Natural killer cell treated with Interleukin-12 subunit alpha and Interleukin-12 subunit beta and Interleukin-15 and Interleukin-18, amount 100 ng/mL, for 72 hours (primary cell): ENCODE results near the gene PWP1. TPM values are rescaled to one million over a fixed set of nuclear protein-coding genes. Genes with fewer than 3 reads are reported as not detected.
"Not testable (repeated sequence)": the region's sequence is repeated elsewhere in the genome, so short reads cannot be mapped to it uniquely, and the experiment has no call there.

Source experiments
- ATAC-seq, 2 donors: fragments of 150-1000 bp; cut with Tn5 transposase in 1 of 2; sonication (Bioruptor Pico), chemical (Tn5 transposase) in 1 of 2; 2 replicates each; pipeline ENCODE4 v1.10.0; 2021
- DNase-seq: peaks from one replicate; pipeline ENCODE4 v3.0.0; 2022; ENCODE audit warnings: low spot score
- H3K27ac Mint-ChIP-seq, 2 donors: 1 replicate in 1 of 2; 2 replicates in 1 of 2; pipeline ENCODE4 v1.8.0; 2022; ENCODE audit warnings: mixed read lengths in 2 of 2, mild to moderate bottlenecking in 1 of 2, moderate library complexity in 1 of 2
- H3K27me3 Mint-ChIP-seq, 2 donors: 1 replicate in 1 of 2; 2 replicates in 1 of 2; pipeline ENCODE4 v1.8.0; 2022; ENCODE audit warnings: mixed read lengths in 2 of 2
- H3K36me3 Mint-ChIP-seq: one replicate; pipeline ENCODE4 v1.8.0; 2022; ENCODE audit warnings: mixed read lengths
- H3K4me1 Mint-ChIP-seq, 2 donors: 1 replicate in 1 of 2; 2 replicates in 1 of 2; pipeline ENCODE4 v1.8.0; 2022; ENCODE audit warnings: low read depth in 2 of 2, mixed read lengths in 2 of 2, mild to moderate bottlenecking in 1 of 2
- H3K4me3 Mint-ChIP-seq: one replicate; pipeline ENCODE4 v1.8.0; 2022; ENCODE audit warnings: mixed read lengths
- H3K9me3 Mint-ChIP-seq: 2 replicates; pipeline ENCODE4 v1.8.0; 2022; ENCODE audit warnings: mixed read lengths
- total RNA-seq, 2 donors: library from RNA; stranded (reverse); gene quantifications; one replicate each; pipeline ENCODE4 v1.2.3, GENCODE V29; 2022

PWP1 gene
- total RNA-seq, 2 donors from 2014 or later, result 47.4 to 56.8 TPM

DNA sequence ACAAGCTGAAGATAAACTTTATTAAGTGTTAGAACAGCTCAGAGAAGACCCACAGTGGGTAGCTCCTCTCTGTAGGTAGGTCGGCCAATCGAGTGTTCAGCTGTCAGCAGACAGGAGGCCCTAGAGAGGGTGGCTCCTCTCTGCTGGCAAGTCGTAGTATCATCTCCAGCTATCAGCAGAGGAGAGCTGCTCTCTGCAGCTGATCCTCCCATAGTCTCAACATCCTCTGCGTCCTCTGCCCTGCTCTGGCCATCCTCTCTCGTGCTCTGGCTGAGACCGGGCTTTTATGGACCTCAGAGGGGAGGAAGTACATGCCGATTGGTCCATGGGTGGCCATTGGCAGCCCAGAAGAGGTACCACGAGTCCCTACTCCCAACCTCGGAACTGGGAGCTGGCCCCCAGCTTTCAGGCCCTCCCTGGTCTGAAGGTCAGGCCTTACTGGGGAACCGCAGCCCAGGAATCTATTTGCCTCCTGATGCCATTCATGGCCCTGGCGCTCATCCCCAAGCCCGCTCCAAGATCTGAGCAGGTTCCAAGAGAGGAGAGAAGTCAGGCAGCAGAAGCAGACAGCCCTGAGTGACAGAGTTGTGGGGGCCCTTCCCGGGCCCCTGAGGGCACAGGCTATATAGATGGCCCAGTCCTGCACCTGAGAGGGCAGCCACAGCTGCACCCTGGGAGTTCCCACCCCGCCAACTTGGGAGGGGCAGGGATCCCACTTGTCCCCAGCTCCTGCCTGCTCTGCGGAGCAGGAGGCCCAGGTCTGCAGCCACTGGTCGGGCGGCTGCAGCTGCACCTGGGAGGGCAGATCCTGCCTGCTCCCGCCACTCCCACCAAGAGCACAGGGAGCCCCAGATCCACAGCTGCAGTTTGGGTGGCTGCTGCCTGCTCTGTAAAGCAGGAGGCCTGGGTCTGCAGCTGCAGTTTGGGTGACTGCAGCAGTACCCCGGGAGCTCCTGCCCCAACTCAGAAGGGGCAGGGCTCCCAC is 3.5 kb upstream of the PWP1 start:
- peaks cover 12 to 15% of the 10 kb centered on the region in 2 donors for H3K27me3 Mint-ChIP-seq
- H3K36me3 Mint-ChIP-seq, result no peaks in the 10 kb centered on the region
- no peak for DNase-seq
- H3K9me3 Mint-ChIP-seq, result no peaks in the 10 kb centered on the region
- no peak overlapping the region for H3K4me3 Mint-ChIP-seq
- ATAC-seq, result no peak
- no peak overlapping the region for H3K27ac Mint-ChIP-seq
- H3K4me1 Mint-ChIP-seq, result peaks cover 20 to 26% of the 10 kb centered on the region in 2 donors

DNA sequence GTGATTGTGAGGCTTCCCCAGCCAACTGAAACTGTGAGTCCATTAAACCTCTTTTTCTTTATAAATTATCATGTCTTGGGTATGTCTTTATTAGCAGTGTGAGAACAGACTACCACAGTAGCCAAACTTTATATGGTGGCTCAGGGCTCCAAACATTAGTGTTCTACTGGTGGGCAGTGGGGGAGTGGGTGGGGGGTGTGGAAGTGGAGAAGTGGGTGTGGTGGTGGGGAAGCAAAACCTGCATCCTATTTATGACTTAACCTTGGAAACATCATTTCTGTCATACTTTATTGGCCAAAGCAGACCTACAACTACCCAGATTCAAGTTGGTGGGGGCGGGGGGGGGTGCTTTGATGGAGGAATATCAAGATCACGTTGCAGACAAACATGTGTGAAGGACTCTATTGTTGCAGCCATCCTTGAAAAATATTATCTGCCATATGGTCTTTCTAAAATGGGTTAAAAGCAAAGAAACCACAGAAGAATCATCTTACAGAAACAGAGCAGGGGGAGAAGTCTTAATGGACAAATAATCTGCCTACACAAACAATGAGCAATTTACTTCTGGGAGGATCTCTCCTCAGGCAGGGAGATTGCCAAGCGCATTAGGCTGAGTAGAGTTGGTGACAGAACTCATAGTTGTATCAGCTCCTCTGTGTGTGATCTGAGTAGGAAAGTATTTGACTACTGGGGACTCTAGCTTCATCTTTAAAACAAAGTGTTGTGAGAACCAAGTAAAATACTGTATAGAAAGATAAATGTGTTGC is 1.4 kb upstream of the PWP1 start:
- ATAC-seq (no peak), DNase-seq (no peak)
- Mint-ChIP-seq H3K27me3 (peaks cover 0 to 3% of the 10 kb centered on the region in 2 donors), H3K9me3 (no peaks in the 10 kb centered on the region), H3K4me1 (peaks cover 21 to 27% of the 10 kb centered on the region in 2 donors), H3K4me3 (peak overlapping the region; percentile 100), H3K36me3 (peaks cover 7% of the 10 kb centered on the region), H3K27ac (peak overlapping the region; percentile 95 to 99)

DNA sequence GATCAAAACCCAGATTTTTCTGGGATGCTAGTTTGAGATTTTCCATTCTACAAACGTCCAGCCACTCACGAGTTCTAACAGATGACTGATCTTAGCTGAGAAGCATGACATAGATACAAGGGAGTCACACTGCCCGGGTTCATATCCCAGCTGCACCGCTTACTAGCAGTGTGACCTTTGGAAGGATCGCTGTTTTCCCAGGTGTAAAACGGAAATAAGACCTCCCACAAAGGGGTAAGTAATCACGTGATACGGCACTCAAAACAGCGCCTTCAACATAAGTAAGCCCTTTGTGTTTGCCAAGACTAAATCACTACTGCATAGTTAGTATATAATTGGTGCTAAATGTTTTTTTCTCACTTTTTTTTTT is 624 bp upstream of the PWP1 start:
- Mint-ChIP-seq H3K9me3 (no peaks in the 10 kb centered on the region), H3K4me1 (peaks cover 21 to 27% of the 10 kb centered on the region in 2 donors), H3K36me3 (peaks cover 7% of the 10 kb centered on the region), H3K27me3 (peaks cover 0 to 3% of the 10 kb centered on the region in 2 donors), H3K27ac (peak overlapping the region; percentile 95 to 99), H3K4me3 (peak overlapping the region; percentile 100)
- ATAC-seq (no peak), DNase-seq (no peak)

DNA sequence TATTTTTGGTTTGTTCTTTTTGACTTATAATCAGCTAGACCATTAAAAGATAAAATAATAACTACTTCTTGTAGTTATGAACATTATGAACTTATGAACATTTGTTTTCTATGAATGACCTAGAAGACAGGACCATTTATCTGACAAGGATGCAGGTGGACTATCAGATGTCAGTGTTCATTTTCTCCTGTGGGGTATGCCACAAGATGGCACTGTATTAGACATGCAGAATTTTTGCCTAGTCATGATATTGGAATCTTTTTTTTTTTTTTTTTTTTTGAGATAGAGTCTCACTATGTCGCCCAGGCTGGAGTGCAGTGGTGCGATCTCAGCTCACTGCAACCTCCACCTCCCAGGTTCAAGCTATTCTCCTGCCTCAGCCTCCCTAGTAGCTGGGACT is 10.2 kb downstream of the PWP1 start:
- not testable (repeated sequence) for ATAC-seq, DNase-seq, H3K4me3 Mint-ChIP-seq, H3K9me3 Mint-ChIP-seq, H3K4me1 Mint-ChIP-seq, H3K27ac Mint-ChIP-seq, H3K27me3 Mint-ChIP-seq
- H3K36me3 Mint-ChIP-seq, result peaks cover 44% of the 10 kb centered on the region

DNA sequence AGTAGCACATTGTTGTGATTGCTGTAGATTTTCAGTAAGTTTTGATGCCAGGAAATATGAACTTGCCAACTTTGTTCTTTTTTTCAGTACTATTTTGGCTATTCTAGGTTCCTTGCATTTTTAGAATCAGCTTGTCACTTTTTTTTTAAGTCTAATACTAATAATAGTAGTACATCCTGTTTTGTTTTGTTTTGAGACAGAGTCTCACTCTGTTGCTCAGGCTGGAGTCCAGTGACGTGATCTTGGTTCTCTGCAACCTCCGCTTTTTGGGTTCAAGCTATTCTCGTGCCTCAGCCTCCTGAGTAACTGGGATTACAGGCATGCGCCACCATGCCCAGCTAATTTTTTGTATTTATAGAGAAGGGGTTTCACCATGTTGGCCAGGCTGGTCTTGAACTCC is 16.5 kb downstream of the PWP1 start:
- peaks cover 46% of the 10 kb centered on the region for H3K36me3 Mint-ChIP-seq
- DNase-seq (no peak), ATAC-seq (no peak)
- no peaks in the 10 kb centered on the region for H3K27me3 Mint-ChIP-seq
- no peaks in the 10 kb centered on the region for H3K9me3 Mint-ChIP-seq
- H3K27ac Mint-ChIP-seq, result no peak overlapping the region
- no peak overlapping the region for H3K4me3 Mint-ChIP-seq
- peaks cover 0 to 7% of the 10 kb centered on the region in 2 donors for H3K4me1 Mint-ChIP-seq

DNA sequence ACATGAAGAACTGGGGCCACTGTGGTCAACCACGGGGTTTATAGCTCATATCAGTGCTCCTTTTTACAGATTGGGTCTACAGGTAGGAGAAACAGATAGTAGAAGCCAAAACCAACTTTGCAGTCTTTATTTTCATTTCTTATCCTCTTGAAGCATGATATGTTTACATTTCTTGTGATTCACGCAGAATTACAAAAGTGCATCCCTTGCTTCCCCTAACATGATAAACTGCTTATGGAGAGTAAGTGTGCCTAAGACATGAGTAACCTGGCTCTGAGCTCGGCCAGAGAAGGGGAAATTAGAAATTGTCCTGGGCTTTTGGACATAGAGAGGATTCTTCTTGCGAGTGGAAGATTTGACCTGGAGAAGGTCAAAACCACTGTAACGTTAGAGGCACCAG is 18.4 kb downstream of the PWP1 start:
- H3K27me3 Mint-ChIP-seq, result no peaks in the 10 kb centered on the region
- no peak for ATAC-seq
- H3K36me3 Mint-ChIP-seq, result peaks cover 59% of the 10 kb centered on the region
- H3K4me3 Mint-ChIP-seq, result no peak overlapping the region
- H3K27ac Mint-ChIP-seq, result no peak overlapping the region
- peaks cover 5 to 7% of the 10 kb centered on the region in 2 donors for H3K4me1 Mint-ChIP-seq
- H3K9me3 Mint-ChIP-seq, result no peaks in the 10 kb centered on the region
- no peak for DNase-seq

DNA sequence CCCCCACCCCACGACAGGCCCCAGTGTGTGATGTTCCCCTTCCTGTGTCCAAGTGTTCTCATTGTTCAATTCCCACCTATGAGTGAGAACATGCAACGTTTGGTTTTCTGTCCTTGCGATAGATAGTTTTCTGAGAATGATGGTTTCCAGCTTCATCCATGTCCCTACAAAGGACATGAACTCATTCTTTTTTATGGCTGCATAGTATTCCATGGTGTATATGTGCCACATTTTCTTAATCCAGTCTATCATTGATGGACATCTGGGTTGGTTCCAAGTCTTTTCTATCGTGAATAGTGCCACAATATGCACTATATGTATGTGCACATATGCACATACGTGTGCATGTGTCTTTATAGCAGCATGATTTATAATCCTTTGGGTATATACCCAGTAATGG is 19.9 kb downstream of the PWP1 start:
- H3K27ac Mint-ChIP-seq, H3K4me1 Mint-ChIP-seq, ATAC-seq, DNase-seq, H3K9me3 Mint-ChIP-seq, H3K27me3 Mint-ChIP-seq, H3K4me3 Mint-ChIP-seq: not testable (repeated sequence)
- peaks cover 55% of the 10 kb centered on the region for H3K36me3 Mint-ChIP-seq

DNA sequence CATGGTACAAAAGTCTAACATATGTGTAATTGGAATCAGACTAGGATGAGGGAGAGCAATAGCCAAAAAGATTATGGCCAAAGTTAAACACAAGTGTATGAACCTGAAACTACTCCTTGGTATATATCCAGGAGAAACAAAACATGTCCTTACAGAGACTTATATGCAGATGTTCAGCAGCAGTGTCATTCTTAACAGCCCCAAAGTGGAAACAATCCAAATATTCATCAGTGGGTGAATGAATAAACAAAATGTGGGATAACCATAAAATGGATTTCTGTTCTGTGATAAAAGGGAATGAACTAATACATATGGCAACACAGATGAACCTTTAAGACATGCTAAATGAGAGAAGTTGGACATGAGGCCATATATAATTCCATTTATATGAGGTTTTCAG is 30.2 kb downstream of the PWP1 start:
- ATAC-seq, result no peak
- no peak overlapping the region for H3K27ac Mint-ChIP-seq
- H3K9me3 Mint-ChIP-seq, result no peaks in the 10 kb centered on the region
- peaks cover 14% of the 10 kb centered on the region for H3K36me3 Mint-ChIP-seq
- DNase-seq, result no peak
- no peaks in the 10 kb centered on the region for H3K27me3 Mint-ChIP-seq
- no peaks in the 10 kb centered on the region for H3K4me1 Mint-ChIP-seq
- H3K4me3 Mint-ChIP-seq, result no peak overlapping the region

DNA sequence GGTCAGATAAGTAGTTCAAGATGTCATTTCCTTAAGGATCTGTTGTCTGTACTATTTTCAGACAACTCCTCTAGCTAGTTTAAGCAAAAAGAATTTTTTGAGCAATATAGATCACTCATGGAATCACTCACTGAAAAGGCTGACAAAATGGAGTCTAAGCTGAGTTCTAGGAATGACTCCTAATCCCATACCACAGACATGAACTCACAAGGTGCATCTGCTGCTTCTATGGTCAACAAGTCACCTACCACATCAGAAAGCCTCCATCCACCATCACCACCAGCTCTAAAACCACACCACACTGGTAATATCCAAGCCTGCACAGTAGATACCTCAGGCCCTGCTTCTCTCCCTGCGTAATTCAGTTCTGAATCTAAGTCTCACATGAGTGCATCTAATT is 33.0 kb downstream of the PWP1 start:
- DNase-seq, result no peak
- ATAC-seq, result peak in 1 of 2 donors; percentile 49
- Mint-ChIP-seq H3K9me3 (no peaks in the 10 kb centered on the region), H3K27ac (no peak overlapping the region), H3K27me3 (no peaks in the 10 kb centered on the region), H3K36me3 (peaks cover 7% of the 10 kb centered on the region), H3K4me3 (no peak overlapping the region), H3K4me1 (no peaks in the 10 kb centered on the region)

DNA sequence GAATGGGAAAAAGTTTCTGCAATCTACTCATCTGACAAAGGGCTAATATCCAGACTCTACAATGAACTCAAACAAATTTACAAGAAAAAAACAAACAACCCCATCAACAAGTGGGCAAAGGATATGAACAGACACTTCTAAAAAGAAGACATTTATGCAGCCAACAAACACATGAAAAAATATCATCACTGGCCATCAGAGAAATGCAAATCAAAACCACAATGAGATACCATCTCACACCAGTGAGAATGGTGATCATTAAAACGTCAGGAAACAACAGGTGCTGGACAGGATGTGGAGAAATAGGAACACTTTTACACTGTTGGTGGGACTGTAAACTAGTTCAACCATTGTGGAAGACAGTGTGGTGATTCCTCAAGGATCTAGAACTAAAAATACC is 41.7 kb downstream of the PWP1 start:
- DNase-seq, H3K4me3 Mint-ChIP-seq, H3K9me3 Mint-ChIP-seq, H3K36me3 Mint-ChIP-seq, H3K27ac Mint-ChIP-seq, H3K4me1 Mint-ChIP-seq, H3K27me3 Mint-ChIP-seq, ATAC-seq: not testable (repeated sequence)

DNA sequence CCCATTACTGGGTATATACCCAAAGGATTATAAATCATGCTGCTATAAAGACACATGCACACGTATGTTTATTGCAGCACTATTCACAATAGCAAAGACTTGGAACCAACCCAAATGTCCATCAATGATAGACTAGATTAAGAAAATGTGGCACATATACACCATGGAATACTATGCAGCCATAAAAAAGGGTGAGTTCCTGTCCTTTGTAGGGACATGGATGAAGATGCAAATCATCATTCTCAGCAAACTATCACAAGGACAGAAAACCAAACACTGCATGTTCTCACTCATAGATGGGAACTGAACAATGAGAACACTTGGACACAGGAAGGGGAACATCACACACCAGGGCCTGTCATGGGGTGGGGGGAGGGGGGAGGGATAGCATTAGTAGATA is 42.1 kb downstream of the PWP1 start:
- not testable (repeated sequence) for H3K36me3 Mint-ChIP-seq, H3K9me3 Mint-ChIP-seq, DNase-seq, H3K4me3 Mint-ChIP-seq, H3K4me1 Mint-ChIP-seq, ATAC-seq, H3K27ac Mint-ChIP-seq, H3K27me3 Mint-ChIP-seq

DNA sequence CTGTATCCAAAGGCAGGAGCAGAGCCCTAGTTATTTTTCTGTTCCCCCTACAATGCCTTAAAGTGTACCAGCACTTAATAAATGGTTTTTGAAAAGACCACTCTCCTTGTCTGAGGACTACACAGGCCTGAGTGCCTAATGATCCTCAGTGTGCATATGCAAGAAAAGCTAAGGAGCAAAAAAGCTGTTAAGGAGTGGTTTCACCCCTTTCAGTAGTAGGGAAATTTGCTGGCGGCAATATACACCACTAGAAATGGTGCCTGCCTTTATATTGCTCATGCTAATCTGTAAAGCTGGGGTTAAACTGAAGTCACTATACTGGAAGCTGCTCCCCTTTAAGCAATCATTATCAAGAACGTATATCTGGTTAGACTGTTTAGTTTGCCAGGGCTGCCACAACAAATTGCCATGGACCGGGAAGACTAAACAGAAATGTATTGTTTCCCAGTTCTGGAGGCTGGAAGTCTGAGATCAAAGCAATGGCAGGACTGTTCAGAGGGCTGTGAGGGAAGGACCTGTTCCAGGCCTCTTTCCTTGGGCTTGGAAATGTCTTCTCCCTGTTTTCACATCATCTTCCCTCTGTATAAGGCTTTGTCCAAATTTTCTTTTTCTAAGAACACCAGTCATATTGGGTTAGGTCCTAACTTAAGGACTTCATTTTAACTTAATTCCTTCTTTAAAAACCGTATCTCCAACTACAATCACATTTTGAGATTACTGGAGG is 45.2 kb downstream of the PWP1 start:
- peaks cover 0 to 3% of the 10 kb centered on the region in 2 donors for H3K4me1 Mint-ChIP-seq
- no peak for DNase-seq
- H3K36me3 Mint-ChIP-seq, result peaks cover 14% of the 10 kb centered on the region
- H3K4me3 Mint-ChIP-seq, result no peak overlapping the region
- no peak overlapping the region for H3K27ac Mint-ChIP-seq
- ATAC-seq, result no peak
- no peaks in the 10 kb centered on the region for H3K9me3 Mint-ChIP-seq
- no peaks in the 10 kb centered on the region for H3K27me3 Mint-ChIP-seq

DNA sequence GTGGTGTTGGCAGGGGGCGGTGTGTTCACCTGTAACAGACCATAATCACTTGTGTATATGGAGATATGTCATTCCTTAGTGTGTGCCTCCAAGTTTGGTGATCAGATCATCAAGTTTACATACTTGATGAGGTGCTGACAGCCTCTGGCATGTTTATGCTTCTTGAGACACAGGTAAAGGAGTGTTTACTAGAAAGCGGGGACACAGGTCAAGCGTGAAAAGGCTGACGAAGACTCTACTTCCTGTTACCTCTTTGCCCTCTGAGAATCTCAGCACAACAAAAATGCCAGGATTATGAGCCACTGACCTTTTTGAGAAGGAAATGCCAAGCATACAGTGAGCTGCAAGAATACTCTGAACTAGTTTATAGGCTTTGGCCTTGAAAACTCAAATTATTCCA is 45.8 kb downstream of the PWP1 start:
- DNase-seq (no peak), ATAC-seq (no peak)
- Mint-ChIP-seq H3K9me3 (no peaks in the 10 kb centered on the region), H3K4me1 (peaks cover 0 to 7% of the 10 kb centered on the region in 2 donors), H3K4me3 (no peak overlapping the region), H3K27me3 (no peaks in the 10 kb centered on the region), H3K27ac (no peak overlapping the region), H3K36me3 (peaks cover 19% of the 10 kb centered on the region)
